GM18520 (cell line): ENCODE data around the gene E4F1.
"Not testable (repeated sequence)": the region's sequence is repeated elsewhere in the genome, so short reads cannot be mapped to it uniquely, and the experiment has no call there.

Experiments
- ATAC-seq: cut with Tn5 transposase; IDR thresholded peaks from one replicate; pipeline ENCODE4 v1.9.1; 2021; ENCODE audit not compliant: unreplicated experiment

The E4F1 gene

GRCh38 chr16:2189252-2189893, 34.0 kb upstream of the E4F1 start:
- no peak for ATAC-seq

- no peak for ATAC-seq
These were observed 33.3 kb upstream of the E4F1 start for GRCh38 chr16:2190002-2190658.

- ATAC-seq: no peak
These were observed 32.5 kb upstream of the E4F1 start for GRCh38 chr16:2190659-2191445.

- ATAC-seq: no peak
These were observed 32.0 kb upstream of the E4F1 start for GRCh38 chr16:2191446-2191706.

GRCh38 chr16:2194166-2194834, 29.1 kb upstream of the E4F1 start:
- ATAC-seq: no peak

- no peak for ATAC-seq
These were observed 28.5 kb upstream of the E4F1 start for GRCh38 chr16:2194852-2195321.

GRCh38 chr16:2195322-2196161, 27.8 kb upstream of the E4F1 start:
- ATAC-seq: no peak

GRCh38 chr16:2196162-2196980, 27.0 kb upstream of the E4F1 start, which contains the start of gene CASKIN1:
Gene CASKIN1, minus strand, starts transcription at chr16:2196605. Its CDS starts 173 bp downstream, at chr16:2196432.
- no peak for ATAC-seq

GRCh38 chr16:2196981-2197511, 26.3 kb upstream of the E4F1 start:
- no peak for ATAC-seq

- ATAC-seq: no peak
These were observed 25.6 kb upstream of the E4F1 start for GRCh38 chr16:2197765-2198164.

- no peak for ATAC-seq
These were observed 25.1 kb upstream of the E4F1 start for GRCh38 chr16:2198283-2198682.

- no peak for ATAC-seq
These were observed 24.3 kb upstream of the E4F1 start for GRCh38 chr16:2199095-2199494.

GRCh38 chr16:2199621-2200139, 23.7 kb upstream of the E4F1 start:
- no peak for ATAC-seq

- no peak for ATAC-seq
These were observed 23.1 kb upstream of the E4F1 start for GRCh38 chr16:2200313-2200712.

- not testable (repeated sequence) for ATAC-seq
These were observed 20.2 kb upstream of the E4F1 start for GRCh38 chr16:2203119-2203688.

- no peak for ATAC-seq
These were observed 18.8 kb upstream of the E4F1 start for GRCh38 chr16:2204416-2205103.

GRCh38 chr16:2205104-2205966, 18.1 kb upstream of the E4F1 start, which contains the start of gene MLST8:
Gene MLST8, plus strand, starts transcription at chr16:2205454. Its CDS starts 632 bp downstream, at chr16:2206086.
- ATAC-seq: peak; percentile 75
